Measurements from ENCODE around the gene WWOX.

GRCh38 chr16:78242239-78242630 is 142.8 kb downstream of the WWOX start:
- TF ChIP-seq POLR2AphosphoS5 (IDR thresholded peaks at IDR 0.05; ENCODE audit: low read depth, low read length) (no peak), CTCF (IDR thresholded peaks at IDR 0.05; ENCODE audit: control extremely low read depth in 1 of 3, insufficient read depth in 1 of 3, low read depth in 1 of 3, low read length in 3 of 3) (no peak), CEBPB (IDR thresholded peaks at IDR 0.05; ENCODE audit: low read depth, low read length) (no peak), SP1 (IDR thresholded peaks at IDR 0.05; ENCODE audit: low read depth, low read length) (no peak), RFX5 (IDR thresholded peaks at IDR 0.05; ENCODE audit: borderline replicate concordance, low read depth, low read length) (no peak), POLR2A (IDR thresholded peaks at IDR 0.05; ENCODE audit: control extremely low read depth in 1 of 2, low read depth in 2 of 2, low read length in 2 of 2) (no peak), MAX (IDR thresholded peaks at IDR 0.05) (no peak), EZH2 (IDR thresholded peaks at IDR 0.05; ENCODE audit: low read depth, low read length, severe bottlenecking) (no peak), EP300 (IDR thresholded peaks at IDR 0.05; ENCODE audit: borderline replicate concordance in 1 of 2, low read depth in 2 of 2, low read length in 2 of 2) (no peak), CHD2 (IDR thresholded peaks at IDR 0.05; ENCODE audit: low read length) (no peak), RAD21 (IDR thresholded peaks at IDR 0.05 in 1 of 2, conservative IDR thresholded peaks at IDR 0.05 in 1 of 2; ENCODE audit: low read depth in 2 of 2, low read length in 2 of 2) (no peak), BRCA1 (IDR thresholded peaks at IDR 0.05; ENCODE audit: low read depth, low read length) (no peak), MAFK (IDR thresholded peaks at IDR 0.05; ENCODE audit: low read depth, low read length) (no peak), EGR1 (IDR thresholded peaks at IDR 0.05; ENCODE audit: borderline replicate concordance, low read depth, low read length) (no peak)

Data from H1 (cell line).